Measurements from ENCODE around the gene HDAC4.

- TF ChIP-seq, protein P1, sequence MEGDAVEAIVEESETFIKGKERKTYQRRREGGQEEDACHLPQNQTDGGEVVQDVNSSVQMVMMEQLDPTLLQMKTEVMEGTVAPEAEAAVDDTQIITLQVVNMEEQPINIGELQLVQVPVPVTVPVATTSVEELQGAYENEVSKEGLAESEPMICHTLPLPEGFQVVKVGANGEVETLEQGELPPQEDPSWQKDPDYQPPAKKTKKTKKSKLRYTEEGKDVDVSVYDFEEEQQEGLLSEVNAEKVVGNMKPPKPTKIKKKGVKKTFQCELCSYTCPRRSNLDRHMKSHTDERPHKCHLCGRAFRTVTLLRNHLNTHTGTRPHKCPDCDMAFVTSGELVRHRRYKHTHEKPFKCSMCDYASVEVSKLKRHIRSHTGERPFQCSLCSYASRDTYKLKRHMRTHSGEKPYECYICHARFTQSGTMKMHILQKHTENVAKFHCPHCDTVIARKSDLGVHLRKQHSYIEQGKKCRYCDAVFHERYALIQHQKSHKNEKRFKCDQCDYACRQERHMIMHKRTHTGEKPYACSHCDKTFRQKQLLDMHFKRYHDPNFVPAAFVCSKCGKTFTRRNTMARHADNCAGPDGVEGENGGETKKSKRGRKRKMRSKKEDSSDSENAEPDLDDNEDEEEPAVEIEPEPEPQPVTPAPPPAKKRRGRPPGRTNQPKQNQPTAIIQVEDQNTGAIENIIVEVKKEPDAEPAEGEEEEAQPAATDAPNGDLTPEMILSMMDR (IDR thresholded peaks at IDR 0.05) = no peak
- TF ChIP-seq POLR2A (IDR thresholded peaks at IDR 0.05) (no peak), EP300 (IDR thresholded peaks at IDR 0.05) (no peak)
Observed at GRCh38 chr2:239202343-239202742, 198.5 kb downstream of the HDAC4 start.
